HG03139 (cell line): Measurements from ENCODE around the gene TXNDC8.
"Not testable (repeated sequence)": the region's sequence is repeated elsewhere in the genome, so short reads cannot be mapped to it uniquely, and the experiment has no call there.

Experiments used
- ATAC-seq: cut with Tn5 transposase; IDR thresholded peaks from one replicate; pipeline ENCODE4 v1.9.1; 2021; ENCODE audit not compliant: unreplicated experiment

TXNDC8 gene

DNA sequence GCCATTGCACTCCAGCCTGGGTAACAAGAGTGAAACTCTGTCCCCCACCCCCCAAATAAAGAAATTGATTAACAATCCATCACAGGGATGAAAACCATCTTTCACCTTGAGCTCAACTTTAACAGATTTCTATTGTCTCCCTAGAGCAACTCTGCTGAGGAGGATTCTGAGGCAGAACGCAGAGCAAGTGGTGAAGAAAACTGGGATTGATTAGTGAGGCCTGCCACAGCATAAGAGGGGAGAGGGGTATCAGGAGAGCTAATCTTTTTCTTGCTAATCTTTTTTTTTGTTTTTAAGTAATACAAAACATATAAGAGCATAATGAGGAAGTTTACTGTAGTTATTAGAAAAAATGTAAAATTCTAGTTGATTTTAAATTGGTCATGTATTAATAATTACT is 8.9 kb downstream of the TXNDC8 start:
- ATAC-seq = no peak

DNA sequence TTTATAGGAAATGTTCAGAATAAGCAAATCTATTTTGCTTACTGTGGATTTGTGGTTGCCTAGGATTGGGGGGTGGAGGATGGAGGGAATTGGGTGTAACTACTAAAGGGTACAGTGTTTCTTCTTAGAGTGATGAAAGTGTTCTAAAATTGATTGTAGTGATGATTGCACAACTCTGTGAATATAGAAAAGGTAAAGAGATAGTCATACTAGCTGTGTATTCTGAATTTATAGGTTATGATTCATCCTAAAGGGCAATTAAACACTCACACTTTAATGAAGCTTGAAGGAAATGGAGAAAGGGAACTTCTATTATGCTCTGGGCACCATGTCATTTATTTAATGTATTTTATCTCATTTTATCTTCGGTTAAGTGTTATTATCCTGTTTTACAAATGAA is 9.9 kb downstream of the TXNDC8 start:
- ATAC-seq = no peak

DNA sequence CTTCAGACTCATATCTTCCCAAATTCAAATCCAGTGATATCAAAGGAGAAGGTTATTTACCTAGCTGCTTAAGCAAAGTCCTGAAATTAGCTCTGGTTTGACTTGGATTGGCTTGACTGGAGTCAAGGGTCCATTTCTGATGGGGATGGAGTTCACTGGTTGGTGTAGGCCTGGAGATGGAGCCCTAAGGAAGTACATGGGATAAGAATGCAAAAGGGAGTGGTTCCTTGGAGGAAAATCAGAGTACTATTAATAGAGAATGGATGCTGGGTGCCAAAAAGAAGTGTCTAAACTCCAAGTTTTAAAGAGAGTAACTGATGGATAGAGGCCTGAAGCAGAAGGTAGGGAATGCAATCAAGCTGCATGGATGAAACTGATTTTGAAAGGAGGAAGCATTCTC is 13.8 kb downstream of the TXNDC8 start:
- no peak for ATAC-seq

DNA sequence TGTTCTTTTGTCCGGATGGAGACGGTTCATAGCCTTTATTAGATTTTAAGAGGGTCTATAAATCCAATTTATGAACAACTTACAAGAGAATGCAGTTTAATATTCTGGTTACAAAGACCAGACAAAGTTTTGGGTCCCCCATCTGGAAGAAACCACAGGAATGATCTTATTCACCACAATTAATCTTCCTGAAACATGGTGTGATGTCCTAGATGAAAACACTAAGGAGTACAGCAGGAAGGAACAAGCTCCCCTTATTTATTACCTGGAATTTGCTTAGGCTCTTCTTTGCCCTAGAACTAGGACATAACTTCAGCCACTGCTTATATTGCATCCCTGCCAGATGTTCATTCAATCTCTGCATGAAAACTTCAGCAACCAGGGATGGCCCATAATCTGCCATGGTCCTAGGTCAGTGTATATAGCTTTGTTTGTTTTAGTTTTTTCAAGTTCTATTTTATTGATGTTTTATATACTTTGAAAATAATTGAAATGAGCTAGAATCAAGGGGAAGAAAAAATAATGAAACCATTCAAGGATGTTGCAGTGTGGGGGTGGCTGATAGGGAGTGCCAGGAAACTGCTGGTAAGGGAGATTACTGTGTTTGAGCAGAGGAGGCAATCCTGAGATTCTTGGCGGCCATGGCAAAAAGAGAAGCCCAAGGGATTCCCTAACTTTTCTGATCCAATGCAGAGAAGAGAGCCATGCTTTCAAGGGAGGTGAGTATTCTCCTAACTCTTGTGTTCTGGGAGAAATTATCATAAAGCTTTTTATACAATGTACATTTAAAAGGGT is 16.8 kb downstream of the TXNDC8 start:
- ATAC-seq = no peak

DNA sequence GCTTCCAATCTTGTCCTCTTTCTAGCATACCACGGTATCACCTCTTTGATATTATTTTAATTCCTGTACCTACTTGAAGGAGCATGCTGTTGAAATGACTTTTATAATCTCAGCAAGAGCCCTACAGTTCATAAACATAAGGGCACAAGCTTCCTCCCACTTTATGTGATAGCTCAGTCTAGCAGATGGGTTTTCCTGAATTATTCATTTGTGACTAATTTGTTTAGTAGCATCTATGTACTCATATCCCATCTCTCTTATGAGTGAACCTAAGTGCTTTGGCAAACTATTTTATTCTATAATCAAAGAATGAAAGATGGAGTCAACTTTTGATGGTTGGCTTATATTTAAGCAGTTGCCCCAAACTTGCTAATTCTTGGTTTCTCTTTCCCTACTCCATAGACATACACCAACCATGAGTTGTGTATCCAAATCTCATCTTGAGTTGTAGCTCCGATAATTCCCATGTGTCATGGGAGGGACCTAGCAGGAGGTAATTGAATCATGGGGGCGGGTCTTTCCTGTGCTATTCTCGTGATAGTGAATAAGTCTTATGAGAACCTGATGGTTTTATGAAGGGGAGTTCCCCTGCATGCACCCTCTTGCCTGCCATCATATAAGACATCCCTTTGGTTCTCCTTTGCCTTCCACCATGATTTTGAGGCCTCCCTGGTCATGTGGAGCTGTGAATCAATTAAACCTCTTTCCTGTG is 17.7 kb downstream of the TXNDC8 start:
- no peak for ATAC-seq

DNA sequence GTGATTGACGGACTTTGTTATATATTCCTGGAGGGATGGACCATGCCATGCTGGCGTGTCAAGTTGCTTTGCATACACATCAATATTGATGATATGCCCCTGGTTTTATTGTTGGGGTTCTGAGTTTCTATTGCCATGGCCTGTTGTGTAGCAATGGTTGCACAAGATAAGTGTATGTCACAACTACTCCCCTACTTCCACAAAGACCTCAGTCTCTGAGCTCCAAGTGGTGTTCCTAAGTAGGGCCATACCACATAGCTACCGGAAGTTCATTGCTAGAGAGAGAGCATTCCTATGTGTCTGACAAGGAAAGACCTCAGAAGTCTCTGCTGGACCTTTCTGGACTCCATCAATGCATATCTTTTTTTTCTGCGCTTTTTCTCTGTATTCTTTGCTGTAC is 19.8 kb downstream of the TXNDC8 start:
- no peak for ATAC-seq

DNA sequence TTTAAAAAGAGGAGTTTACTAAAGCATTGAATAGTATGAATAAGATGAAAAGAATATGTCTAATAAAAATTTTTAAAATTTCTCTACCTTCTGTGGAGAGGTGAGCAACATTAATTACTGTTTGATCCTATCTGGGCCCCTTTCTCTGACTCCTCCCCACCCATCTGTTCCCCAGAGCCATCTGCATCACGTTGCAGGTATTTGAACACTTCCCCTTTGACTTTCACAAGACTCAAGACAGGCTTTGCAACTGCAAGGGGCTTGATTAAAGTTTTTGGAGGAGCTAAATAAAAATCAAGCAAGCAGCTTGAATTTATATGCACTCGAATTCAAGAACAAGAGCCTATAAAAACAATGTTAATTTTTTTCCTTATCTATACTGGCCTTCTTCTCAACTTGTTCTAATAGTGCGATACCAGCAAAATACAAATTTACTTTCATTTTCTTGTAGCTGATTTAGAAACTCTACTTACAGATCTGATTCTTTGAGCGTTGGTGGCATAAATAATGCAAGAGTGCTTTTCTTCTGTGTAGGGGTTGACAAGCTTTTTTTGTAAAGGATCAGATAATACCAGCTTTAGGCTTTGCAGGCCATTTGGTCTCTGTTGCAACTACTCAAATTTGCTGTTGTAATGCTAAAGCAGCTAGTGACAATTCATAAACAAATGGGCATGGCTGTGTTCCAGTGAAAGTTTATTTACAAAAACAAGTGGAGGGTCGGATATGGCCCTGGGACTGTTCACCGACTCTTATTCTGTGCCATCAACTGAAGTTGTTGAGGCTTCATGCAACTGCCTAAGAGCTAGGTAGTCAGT is 21.2 kb downstream of the TXNDC8 start:
- ATAC-seq = peak; percentile 97

DNA sequence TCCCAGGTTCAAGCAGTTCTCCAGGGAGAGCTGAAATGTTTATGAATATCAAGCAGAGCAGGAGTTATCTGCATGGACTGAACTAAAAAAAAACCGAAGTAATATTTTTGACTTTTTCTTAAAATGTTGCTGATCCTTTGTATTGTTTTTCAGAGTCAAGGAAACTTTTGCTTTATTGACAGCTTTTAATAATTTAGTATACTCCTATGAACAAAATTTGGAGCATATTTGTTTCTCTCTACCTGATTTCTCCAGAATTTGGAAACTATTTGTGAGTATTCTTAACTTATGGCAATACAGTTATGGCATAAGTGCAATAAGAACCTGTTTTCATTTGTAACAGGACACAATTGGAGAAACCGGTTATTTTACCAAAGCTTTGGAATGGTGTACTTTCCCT is 25.7 kb downstream of the TXNDC8 start:
- not testable (repeated sequence) for ATAC-seq

DNA sequence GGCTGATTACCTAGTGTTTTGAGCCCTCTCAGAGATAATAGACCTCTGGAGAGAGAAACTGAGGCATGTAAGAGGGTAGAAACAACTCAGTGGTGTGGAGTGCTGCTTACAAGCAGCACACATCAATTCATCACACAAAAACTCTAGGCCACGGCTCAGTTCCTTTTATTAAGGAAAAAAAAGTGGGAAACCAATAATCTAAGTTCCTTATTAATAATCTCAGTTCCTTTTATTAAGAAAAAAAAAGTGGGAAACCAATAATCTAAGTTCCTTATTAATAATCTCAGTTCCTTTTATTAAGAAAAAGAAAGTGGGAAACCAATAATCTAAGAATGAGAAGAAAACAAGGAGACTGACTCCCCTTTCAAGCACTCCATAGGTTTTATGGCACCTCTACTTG is 28.0 kb downstream of the TXNDC8 start:
- ATAC-seq = no peak

DNA sequence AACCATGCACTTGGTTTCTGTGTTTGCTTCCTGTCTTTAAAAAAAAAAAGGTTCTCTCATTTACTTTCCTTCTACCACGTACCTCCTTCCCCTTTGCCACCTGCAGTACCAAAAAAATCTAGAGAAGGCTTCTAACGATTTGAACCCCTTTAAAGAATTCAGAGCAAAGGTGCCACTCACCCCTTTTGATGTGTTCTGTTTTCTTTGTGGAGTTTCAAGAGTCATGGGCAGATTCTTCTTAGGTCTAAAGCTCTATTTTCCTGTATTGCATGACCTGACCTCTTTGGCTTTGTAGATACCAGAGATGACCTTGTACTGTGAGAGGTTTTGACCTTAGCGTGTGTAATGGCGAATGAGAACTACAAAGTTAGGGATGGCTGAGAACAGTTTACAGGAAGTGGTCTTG is 29.0 kb downstream of the TXNDC8 start:
- ATAC-seq = no peak

DNA sequence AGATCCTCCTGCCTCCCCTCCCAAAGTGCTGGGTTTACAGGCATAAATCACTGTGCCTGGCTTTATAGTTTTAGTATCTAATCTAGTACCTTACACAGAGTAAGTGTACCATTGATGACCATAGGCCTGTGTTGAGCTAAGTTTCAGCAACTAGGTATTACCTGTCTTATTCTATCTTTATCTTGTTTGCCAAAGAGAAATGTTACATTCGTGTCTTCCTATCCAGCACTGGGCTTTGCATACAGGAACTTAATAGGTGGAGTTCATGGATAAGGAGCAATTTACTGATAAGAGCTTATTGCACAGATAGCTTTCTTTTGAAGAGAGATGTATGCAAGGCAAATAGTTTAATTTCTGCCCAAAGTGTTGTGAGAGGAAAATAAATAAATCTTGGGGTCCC is 30.5 kb downstream of the TXNDC8 start:
- no peak for ATAC-seq

DNA sequence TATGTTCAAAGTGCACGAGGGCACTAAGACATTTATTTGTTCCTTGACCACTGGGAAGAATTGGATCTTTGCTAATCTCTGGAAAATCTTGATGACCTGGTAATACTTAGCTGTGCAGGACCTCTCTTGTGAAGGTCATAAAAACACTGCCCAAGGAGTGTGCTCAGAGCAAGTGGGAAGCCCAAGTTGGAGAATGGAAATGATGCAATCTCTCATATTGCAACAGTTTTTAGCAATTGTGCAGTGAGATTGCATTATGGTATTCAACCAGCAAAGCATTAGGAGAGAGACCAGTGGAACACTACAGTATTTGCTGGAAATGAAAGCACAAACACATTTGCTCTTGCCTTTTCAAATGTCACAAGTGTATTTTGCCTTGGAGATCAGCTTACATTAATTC is 34.5 kb downstream of the TXNDC8 start:
- ATAC-seq = no peak

DNA sequence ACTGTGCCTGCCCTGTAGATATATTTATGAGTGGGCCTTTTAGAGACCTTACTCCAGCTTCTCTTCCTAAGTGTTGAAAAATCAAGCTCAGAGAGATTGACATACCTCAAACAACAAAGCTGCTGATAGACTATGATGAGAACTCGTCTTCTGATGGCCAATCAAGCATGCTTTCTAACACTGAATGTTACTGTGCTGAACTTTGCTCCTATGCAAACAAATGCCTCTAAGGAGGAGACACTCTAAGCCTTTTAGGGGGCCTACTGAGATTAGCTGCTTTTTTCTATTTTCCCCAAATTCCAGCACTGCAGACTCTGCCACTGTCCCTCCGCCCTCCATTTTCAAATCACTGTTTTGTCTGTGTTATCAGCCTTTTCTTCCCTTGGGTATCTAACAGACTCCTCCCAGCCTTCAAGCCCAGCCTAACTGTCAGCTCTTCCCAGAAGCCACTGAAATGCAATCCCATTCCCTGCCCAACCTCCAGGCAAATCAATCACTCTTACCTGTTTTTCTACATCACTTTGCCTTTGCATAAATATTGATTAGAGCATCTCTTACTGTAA is 39.5 kb downstream of the TXNDC8 start:
- no peak for ATAC-seq

DNA sequence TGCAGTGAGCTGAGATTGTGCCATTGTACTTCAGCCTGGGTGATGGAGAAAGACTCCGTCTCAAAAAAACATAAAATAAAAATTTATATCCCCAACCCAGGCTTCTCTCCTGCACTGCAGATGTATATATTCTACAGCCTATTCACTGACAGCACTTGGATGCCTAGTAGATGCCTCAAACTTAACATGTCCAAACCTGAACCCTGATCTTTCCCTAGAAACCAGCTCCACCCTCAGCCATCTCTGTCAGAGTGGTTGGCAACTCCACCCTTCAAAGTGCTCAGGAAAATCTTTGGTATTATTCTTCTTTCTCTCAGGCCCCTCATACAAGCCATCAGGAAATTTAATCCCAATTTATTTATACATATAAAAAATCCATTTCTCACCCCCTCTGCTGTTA is 44.4 kb downstream of the TXNDC8 start:
- ATAC-seq = no peak

DNA sequence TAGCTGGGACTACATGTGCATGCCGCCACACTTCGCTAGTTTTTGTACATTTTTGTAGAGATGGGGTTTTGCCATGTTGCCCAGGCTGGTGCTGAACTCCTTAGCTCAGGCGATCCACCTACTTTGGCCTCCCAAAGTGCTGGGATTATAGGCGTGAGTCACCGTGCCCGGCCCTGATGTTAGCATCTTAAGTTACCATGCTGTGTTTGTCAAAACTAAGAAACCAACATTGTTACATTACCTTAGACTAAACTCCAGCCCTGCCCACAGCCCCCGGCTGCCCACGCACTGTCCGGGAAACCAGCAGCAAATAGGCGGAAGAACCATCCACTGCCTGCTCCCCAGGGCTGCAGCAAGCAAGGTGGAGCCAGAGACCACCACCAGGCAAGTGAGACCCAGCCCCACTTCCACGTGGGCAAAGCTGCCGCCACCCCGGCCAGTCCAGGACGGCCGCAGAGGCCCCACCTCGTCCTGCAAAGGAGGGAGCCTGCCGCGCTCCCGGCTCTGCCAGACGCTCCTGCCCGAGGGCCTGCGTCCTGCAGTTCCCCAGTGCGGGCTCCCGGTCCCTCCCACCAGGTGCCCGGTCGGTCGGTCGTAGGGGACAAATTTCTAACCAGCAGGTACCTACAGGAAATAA is 45.6 kb downstream of the TXNDC8 start:
- ATAC-seq = no peak

DNA sequence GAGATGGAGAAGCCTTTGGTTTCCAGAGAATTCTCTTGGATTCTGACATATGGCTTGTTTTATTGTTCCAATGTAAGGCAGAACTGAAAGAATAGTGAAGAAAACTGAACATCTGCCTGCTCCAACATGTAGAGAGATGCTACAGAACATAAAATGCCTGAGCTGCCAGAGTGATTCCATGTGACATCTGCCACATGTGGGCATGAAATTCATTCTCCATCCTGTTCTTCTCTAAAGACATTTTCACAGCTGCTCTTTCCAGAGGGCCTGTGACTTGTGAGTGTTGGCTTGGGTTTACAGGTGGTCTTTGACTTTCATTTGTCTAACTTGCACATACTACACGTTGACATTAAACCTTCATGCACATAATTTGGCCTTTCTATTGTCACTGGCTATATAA is 47.7 kb downstream of the TXNDC8 start:
- no peak for ATAC-seq

DNA sequence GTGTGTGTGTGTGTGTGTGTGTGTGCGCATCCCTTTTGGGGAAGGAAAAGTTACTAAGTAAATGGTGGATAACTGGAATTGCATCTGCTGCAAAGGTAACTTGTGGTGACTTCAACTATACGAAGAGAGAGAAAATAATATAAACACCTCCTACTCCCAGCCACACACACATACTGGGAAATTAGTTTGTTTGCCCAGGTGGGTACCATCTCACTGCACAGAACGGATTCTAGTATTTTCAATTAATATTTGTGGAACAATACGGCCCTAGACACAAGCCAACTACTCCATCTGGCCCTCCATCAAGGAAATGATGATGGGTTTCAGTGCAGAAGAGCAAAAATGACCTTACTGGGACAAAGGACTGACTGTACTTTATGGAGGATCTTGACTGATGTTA is 49.2 kb downstream of the TXNDC8 start:
- no peak for ATAC-seq

DNA sequence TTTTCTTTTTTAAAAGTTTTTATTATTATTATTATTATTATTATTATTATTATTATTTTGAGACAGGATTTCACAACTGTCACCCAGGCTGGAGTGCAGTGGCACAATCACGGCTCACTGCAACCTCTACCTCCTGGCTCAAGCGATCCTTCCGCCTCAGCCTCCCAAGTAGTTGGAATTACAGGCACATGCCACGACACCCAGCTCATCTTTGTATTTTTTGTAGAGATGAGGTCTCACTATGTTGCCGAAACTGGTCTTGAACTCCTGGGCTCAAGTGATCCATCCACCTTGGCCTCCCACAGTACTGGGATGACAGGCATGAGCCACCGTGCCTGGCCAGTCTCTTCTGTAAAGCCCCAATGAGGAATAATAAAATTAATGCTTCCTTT is 50.4 kb downstream of the TXNDC8 start:
- no peak for ATAC-seq

DNA sequence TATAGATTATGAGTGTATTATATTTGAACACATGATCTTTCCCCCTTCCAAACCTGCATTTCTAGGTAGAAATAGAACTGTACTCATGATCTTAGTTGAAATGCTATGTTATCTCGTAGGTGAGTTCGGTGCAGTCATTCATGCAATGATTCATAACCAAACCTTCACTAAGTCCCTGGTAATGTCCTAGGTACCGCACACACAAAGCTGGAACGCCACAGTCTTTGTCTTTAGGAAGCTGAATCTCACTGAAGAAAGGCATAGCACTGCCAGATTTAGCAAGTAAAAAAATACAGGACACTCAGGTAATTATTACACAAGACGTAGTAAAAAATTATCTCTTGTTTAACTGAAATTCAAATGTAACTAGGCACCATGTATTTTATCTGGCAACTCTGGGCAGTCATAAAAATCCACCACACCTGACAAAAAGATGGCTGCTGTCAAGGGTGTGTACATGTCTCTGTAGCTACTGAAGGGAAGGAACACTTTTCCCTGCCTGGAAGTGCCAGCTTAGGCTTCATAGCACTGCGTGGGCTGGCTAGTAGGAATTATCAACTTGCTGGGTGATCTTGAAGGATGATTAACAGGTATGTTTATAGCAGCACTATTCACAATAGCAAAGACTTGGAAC is 53.3 kb downstream of the TXNDC8 start:
- no peak for ATAC-seq

DNA sequence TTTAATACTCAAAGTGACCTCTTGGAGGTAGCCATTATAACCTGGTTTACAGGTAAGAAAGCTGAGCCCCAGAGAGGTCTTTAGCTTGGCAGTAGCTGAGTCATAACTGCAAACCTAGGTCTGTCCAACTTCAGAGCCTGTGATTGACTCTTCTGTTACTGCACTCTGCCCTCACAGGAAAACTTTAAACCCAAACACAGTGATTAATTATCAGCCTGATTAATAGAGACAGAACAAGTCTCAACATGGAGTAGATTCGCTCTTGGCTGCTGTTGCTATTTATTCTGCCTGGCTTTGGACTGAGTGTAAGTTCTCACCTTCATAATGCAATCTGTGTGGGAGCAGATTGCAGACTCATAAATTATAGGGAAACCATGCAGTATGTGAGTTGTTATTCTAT is 53.9 kb downstream of the TXNDC8 start:
- no peak for ATAC-seq

DNA sequence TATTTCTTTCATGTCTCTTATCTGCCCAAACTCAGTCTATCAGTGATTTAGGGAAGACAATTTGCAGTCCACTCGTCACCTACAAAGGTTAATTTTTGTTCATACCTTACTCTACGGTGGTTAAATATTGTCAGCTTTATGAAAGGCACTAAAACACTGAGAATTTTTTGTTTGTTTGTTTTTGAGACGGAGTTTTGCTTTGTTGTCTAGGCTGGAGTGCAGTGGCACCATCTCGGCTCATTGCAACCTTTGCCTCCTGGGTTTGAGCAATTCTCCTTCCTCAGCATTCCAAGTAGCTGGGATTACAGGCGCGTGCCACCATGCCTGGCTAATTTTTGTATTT is 55.0 kb downstream of the TXNDC8 start:
- no peak for ATAC-seq
